OCI-LY7 (cell line): ENCODE measurements around the gene LY86. TPM values are rescaled to one million over a fixed set of nuclear protein-coding genes. Genes with fewer than 3 reads are reported as not detected.

Source experiments
- BruUV-seq: library from RNA; stranded (reverse); fragments of 400-500 nt; replicated peaks from 2 replicates; lab custom pipeline; 2021; lab: Mats Ljungman, UMichigan
- CTCF ChIA-PET: fragments of 300-600 bp; sonication (Branson Sonifier 250); formaldehyde crosslinking; loops from one replicate; lab custom pipeline; 2022; ENCODE audit warnings: antibody characterized with exemption; ENCODE audit not compliant: unreplicated experiment; lab: Charles Lee
- POLR2A ChIA-PET: fragments of 300-600 bp; sonication (Branson Sonifier 250); formaldehyde crosslinking; loops from one replicate; lab custom pipeline; 2022; ENCODE audit warnings: antibody characterized with exemption; lab: Charles Lee
- DNase-seq: peaks from one replicate; pipeline ENCODE4 v3.0.0-alpha.2; 2015; ENCODE audit warnings: low spot score
- H2AFZ ChIP-seq: fragments of 200-600 bp; sonication (generic), shearing (Covaris generic); 2 replicates; pipeline ENCODE4 v1.6.1; 2014; ENCODE audit warnings: mild to moderate bottlenecking, antibody characterized with exemption, low read length, moderate library complexity
- H3K27ac ChIP-seq: fragments of 200-600 bp; sonication (generic); 2 replicates; pipeline ENCODE4 v1.5.1; 2014; ENCODE audit warnings: mixed run types, low read depth, mild to moderate bottlenecking, moderate library complexity, low read length, inconsistent platforms; ENCODE audit not compliant: poor library complexity, severe bottlenecking
- H3K36me3 ChIP-seq: fragments of 200-600 bp; sonication (generic); 2 replicates; pipeline ENCODE4 v1.6.1; 2014; ENCODE audit warnings: mild to moderate bottlenecking, antibody characterized with exemption, low read length, moderate library complexity, mixed read lengths; ENCODE audit not compliant: insufficient read depth
- H3K4me1 ChIP-seq: fragments of 200-600 bp; sonication (generic); 2 replicates; pipeline ENCODE4 v1.5.1; 2014; ENCODE audit warnings: mild to moderate bottlenecking, low read length; ENCODE audit not compliant: insufficient read depth, poor library complexity, severe bottlenecking
- H3K4me2 ChIP-seq: fragments of 200-600 bp; sonication (generic); 2 replicates; pipeline ENCODE4 v1.6.1; 2014; ENCODE audit warnings: mild to moderate bottlenecking, low read length
- H3K4me3 ChIP-seq: fragments of 200-600 bp; sonication (generic); 2 replicates; pipeline ENCODE4 v1.5.1; 2014; ENCODE audit warnings: mild to moderate bottlenecking, low read depth, low read length; ENCODE audit not compliant: poor library complexity, severe bottlenecking
- H3K79me2 ChIP-seq: fragments of 200-600 bp; sonication (generic); 2 replicates; pipeline ENCODE4 v1.6.1; 2016; ENCODE audit warnings: low read depth, mild to moderate bottlenecking, low read length, moderate library complexity, mixed read lengths; ENCODE audit not compliant: insufficient read depth
- H3K9me2 ChIP-seq: fragments of 200-600 bp; sonication (generic); 2 replicates; pipeline ENCODE4 v1.6.1; 2016; ENCODE audit warnings: mild to moderate bottlenecking, low read length, mixed read lengths; ENCODE audit not compliant: insufficient read depth
- H3K9me3 ChIP-seq: fragments of 200-600 bp; sonication (generic); 2 replicates; pipeline ENCODE4 v1.6.1; 2014; ENCODE audit warnings: mild to moderate bottlenecking, mixed run types, low read length, mixed read lengths
- H4K20me1 ChIP-seq: fragments of 200-600 bp; sonication (generic); 2 replicates; pipeline ENCODE4 v1.6.1; 2014; ENCODE audit warnings: mild to moderate bottlenecking, antibody characterized with exemption, low read length, moderate library complexity, mixed read lengths; ENCODE audit not compliant: insufficient read depth
- CTCF ChIP-seq: fragments of 200-600 bp; sonication (generic); conservative IDR thresholded peaks from 2 replicates; pipeline ENCODE4 v1.5.1; 2014; ENCODE audit warnings: mild to moderate bottlenecking, antibody characterized with exemption, low read length, moderate library complexity, mixed read lengths
- EZH2phosphoT487 ChIP-seq: fragments of 200-600 bp; sonication (generic); IDR thresholded peaks from 2 replicates; pipeline ENCODE4 v1.6.1; 2018; ENCODE audit warnings: low read depth, borderline replicate concordance, mild to moderate bottlenecking, mixed run types, antibody characterized with exemption, low read length, moderate library complexity, mixed read lengths
- intact Hi-C: fragments of 100-400 bp; cut with micrococcal nuclease; formaldehyde crosslinking; loops from one replicate; pipeline ENCODE4 v1.10.0; 2022; ENCODE audit not compliant: unreplicated experiment
- total RNA-seq, 2 experiments: library from RNA; depleted of rRNA in 1 of 2; stranded (reverse); fragments of >200 nt in 1 of 2; shearing (Covaris generic) in 1 of 2; gene quantifications; 2 replicates each; pipeline ENCODE4 v1.2.3, GENCODE V29; 2014 to 2022

LY86 gene
- total RNA-seq, 2 experiments from 2014 or later, result 48.4 to 62.8 TPM

DNA sequence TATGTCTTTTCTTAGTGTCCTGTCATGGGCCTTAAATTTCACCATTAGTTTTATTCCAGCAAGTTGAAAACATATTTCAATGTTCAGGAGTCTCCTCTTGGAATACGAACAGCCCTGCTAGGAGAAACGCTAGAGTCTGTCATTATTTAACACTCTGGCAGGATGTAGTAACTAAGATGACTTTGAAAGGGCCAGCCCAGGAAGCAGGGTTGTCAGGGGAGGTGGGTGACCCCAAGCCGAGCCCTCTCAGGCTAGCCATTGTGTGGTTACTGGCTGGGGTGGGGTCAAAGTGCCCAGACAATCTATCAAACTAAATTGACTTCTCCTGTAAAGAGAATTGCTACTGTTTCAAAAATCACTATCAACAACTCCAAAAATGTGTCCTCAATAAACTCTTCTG is 67.8 kb downstream of the LY86 start:
- DNase-seq, result no peak
- H4K20me1 ChIP-seq, result no peaks in the 10 kb centered on the region
- ChIA-PET POLR2A (interaction anchor here (0.6 to 1.1 kb wide), 5 partner anchors 11 to 431 kb away, joined by 3 read pairs; no protein-coding TSS in a partner anchor), CTCF (no interaction called here)
- intact Hi-C loops, result no loop called here
- no peak for TF ChIP-seq CTCF
- TF ChIP-seq EZH2phosphoT487, result no peak
- H3K9me3 ChIP-seq, result peaks cover 14% of the 10 kb centered on the region; the same call in 1 of the 2 replicates
- BruUV-seq, result no TSS peak
- no peaks in the 10 kb centered on the region for H3K9me2 ChIP-seq
- peaks cover 26% of the 10 kb centered on the region for H3K36me3 ChIP-seq
- H3K79me2 ChIP-seq, result no peaks in the 10 kb centered on the region
- H3K4me1 ChIP-seq, result peaks cover 15% of the 10 kb centered on the region
- no peak overlapping the region for H3K27ac ChIP-seq
- no peak overlapping the region for H3K4me3 ChIP-seq
- H3K4me2 ChIP-seq, result no peak overlapping the region
- H2AFZ ChIP-seq, result no peak overlapping the region

DNA sequence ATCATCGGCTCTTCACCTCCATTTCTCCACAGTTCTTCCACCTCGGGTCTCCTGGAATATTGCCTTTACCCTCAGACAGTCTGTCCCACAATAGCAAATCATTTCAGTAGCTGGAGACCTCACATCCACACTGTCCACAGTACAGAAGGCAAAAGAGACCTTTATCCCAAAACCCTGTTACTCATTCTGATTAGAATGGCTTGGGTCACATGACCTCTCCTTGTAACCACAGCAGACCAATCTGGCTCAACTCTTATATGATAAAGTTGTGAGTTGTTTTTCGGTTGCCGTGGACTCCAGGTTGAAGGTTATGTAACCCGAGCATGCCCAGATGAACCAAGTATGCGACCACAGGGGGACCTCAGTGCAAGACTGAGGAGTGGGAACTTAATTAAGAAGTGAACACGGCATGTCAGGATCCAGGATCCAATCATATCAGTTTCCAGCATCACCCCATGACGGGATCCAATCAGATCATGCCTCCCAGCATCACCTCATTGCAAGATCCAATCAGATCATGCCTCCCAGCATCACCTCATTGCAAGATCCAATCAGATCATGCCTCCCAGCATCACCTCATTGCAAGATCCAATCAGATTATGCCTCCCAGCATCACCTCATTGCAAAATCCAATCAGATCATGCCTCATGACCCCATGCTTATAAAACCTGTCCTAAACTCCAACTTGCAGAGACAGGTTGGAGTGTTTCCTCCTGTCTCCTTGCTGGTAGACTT is 68.7 kb downstream of the LY86 start:
- no peaks in the 10 kb centered on the region for H4K20me1 ChIP-seq
- TF ChIP-seq EZH2phosphoT487 (no peak), CTCF (no peak)
- POLR2A ChIA-PET, result interaction anchor here (0.6 to 0.7 kb wide), 4 partner anchors 10 to 430 kb away, joined by 3 read pairs; no protein-coding TSS in a partner anchor
- intact Hi-C loops, result no loop called here
- H3K9me2 ChIP-seq, result no peaks in the 10 kb centered on the region
- H3K4me3 ChIP-seq, result no peak overlapping the region
- no TSS peak for BruUV-seq
- CTCF ChIA-PET, result no interaction called here
- no peak overlapping the region for H3K4me2 ChIP-seq
- peaks cover 14% of the 10 kb centered on the region; the same call in 1 of the 2 replicates for H3K9me3 ChIP-seq
- H3K4me1 ChIP-seq, result peaks cover 15% of the 10 kb centered on the region
- DNase-seq, result no peak
- H3K27ac ChIP-seq, result no peak overlapping the region
- H3K79me2 ChIP-seq, result no peaks in the 10 kb centered on the region
- H3K36me3 ChIP-seq, result peaks cover 19% of the 10 kb centered on the region
- no peak overlapping the region for H2AFZ ChIP-seq

GRCh38 chr6:6657820-6658217 is 69.3 kb downstream of the LY86 start:
- no peaks in the 10 kb centered on the region for H3K79me2 ChIP-seq
- peaks cover 15% of the 10 kb centered on the region for H3K4me1 ChIP-seq
- H3K36me3 ChIP-seq, result peaks cover 18% of the 10 kb centered on the region
- no TSS peak for BruUV-seq
- no peaks in the 10 kb centered on the region for H4K20me1 ChIP-seq
- no peak overlapping the region for H2AFZ ChIP-seq
- CTCF ChIA-PET, result no interaction called here
- no peak overlapping the region for H3K4me3 ChIP-seq
- H3K4me2 ChIP-seq, result no peak overlapping the region
- intact Hi-C loops, result no loop called here
- peaks cover 14% of the 10 kb centered on the region; the same call in 1 of the 2 replicates for H3K9me3 ChIP-seq
- POLR2A ChIA-PET, result no interaction called here
- no peak overlapping the region for H3K27ac ChIP-seq
- H3K9me2 ChIP-seq, result no peaks in the 10 kb centered on the region
- TF ChIP-seq CTCF (no peak), EZH2phosphoT487 (no peak)
- no peak for DNase-seq
